ENCODE data around the gene ARMC2.
A peak's percentile ranks its signal among the peaks of the same experiment; 100 is the strongest.
"Not testable (repeated sequence)": the region's sequence is repeated elsewhere in the genome, so short reads cannot be mapped to it uniquely, and the experiment has no call there.

The ARMC2 gene, protein sequence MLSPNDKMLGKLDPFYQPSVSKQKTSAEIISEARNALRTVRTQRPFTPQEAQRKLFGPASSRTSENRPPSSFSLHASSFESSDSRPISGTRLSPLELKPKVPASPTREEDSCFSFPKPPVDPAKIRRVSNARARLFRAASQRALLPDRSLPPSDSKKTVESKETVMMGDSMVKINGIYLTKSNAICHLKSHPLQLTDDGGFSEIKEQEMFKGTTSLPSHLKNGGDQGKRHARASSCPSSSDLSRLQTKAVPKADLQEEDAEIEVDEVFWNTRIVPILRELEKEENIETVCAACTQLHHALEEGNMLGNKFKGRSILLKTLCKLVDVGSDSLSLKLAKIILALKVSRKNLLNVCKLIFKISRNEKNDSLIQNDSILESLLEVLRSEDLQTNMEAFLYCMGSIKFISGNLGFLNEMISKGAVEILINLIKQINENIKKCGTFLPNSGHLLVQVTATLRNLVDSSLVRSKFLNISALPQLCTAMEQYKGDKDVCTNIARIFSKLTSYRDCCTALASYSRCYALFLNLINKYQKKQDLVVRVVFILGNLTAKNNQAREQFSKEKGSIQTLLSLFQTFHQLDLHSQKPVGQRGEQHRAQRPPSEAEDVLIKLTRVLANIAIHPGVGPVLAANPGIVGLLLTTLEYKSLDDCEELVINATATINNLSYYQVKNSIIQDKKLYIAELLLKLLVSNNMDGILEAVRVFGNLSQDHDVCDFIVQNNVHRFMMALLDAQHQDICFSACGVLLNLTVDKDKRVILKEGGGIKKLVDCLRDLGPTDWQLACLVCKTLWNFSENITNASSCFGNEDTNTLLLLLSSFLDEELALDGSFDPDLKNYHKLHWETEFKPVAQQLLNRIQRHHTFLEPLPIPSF

DNA sequence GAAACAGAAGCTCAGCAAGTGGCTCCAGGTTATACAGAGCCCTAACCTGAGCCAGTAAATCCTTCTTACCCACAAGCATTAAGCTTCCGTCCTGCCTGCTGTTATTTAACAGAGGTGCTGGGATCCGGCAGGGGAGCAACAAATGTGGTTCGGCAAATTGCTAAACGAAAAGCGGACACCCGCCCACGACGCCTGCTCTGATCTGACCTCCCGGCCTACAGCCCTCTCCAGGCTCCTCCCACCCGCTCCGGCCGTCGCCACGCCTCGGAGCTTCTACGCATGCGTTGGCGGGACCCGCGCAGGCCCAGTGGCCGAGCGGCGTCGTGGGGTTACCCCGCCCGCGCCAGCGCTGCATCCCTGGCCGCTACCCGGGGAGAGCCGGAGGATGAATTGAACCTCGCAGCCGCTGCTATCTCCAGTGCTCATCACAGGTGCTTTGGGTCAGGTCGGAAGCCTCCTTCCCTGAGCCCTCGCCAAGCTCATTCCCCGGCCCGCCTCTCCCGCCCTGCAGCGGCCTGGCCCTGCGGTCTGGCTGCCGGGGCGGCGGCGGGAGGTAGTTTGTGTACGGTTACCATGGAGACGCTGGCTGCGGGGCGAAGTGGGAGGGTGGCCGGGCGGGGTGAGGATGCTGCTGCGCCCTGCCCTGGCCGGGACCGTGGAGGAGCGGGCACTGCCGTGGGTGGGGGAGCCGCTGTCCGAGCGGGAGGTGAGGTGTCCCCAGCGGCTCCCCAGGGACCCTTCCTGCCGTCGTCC, at the start of gene ARMC2:
Gene ARMC2 (plus strand): TSS at position 307 of the 753 bp plus-strand sequence. CDS start 5,846 bp downstream, outside the sequence.
- DNase-seq (ENCODE audit: low read depth) = peak; percentile 86

DNA sequence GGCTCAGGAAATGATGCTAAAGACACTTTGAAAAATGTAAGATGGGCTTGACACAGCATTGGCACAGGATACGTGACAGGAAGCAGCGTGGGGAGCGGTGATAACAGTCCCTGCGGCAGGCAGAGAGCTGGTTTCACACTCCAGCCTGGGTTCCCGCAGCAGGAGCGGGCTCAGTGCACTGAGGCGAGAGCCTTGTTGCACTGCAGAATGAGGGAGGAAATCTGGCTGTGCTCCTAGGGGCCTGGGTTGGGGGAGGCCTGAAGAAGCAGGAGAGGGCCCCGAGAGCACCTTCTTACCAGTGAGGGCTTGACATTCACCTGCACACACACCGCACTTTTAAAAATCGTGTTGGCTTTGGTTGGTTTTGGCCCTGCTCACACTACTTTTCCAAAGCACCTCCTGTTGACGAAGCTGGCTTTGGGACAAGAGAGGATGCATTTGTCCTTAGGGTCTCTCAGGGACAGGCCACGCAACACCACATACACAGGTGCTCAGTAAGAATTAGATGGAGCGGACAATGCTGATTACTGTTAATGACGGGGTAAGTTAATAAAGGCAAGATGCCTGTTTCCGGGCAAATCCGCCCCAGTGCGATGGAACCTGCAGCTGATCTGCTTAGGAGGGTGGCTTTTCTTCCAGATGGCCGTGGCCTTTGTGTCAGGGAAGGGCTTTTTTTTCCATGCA, 49.4 kb upstream of the ARMC2 start:
- DNase-seq (ENCODE audit: low read depth) = peak; percentile 65

DNA sequence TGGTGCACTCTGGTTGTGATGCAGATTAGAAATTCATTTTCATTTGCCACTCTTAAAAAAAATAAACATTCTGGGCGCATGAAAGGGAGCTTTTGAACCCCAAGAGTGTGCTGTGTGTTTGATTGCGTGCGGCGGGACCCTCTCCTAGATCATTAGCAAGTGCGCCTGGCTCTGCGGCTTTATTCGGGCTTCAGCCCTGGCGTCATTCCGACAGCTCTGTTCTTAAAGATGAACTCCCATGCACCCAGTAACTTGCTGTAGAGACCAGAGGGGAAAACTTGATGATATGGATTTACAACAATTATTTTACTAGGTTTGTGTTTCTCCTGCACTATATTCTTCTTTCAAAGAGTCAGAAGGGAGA, 48.9 kb upstream of the ARMC2 start:
- no peak for DNase-seq (ENCODE audit: low read depth)

DNA sequence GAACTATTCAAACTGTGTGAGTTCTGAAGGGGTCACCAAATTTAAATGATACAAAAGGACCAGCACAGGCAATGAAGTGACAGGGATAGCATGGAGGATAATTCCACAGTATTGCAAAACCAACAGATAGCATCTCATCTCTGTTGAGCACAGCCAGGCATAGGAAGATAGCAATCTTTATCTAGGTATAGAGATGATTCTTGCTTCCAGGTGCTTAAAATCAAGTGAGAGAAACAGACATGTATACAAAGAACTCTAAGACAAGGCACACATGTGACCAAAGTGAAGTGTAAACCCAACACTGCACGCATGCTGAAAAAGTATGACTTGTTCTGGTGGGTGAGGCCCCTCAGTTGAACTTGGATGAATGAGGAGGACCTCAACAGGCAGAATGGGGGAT, 48.4 kb upstream of the ARMC2 start:
- DNase-seq (ENCODE audit: low read depth) = no peak

DNA sequence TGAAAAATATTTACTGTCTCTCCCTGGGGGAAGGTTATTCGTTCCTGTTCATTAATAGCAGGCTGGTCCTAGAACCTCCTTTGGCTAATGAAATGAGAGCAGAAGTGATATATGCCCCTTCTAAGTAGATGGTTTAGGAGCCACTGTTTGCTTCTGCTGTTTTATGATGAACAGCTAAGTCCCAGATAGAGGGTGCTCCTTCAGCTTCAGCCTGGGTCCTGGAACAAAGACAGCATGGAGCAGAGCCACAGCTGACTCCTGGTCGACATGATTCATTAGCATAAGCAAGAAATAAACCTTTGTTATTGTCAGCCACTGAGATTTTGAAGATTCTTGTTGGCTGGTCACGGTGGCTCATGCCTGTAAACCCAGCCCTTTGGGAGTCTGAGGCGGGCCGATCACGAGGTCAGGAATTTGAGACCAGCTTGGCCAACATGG, 47.8 kb upstream of the ARMC2 start:
- DNase-seq (ENCODE audit: low read depth) = no peak

DNA sequence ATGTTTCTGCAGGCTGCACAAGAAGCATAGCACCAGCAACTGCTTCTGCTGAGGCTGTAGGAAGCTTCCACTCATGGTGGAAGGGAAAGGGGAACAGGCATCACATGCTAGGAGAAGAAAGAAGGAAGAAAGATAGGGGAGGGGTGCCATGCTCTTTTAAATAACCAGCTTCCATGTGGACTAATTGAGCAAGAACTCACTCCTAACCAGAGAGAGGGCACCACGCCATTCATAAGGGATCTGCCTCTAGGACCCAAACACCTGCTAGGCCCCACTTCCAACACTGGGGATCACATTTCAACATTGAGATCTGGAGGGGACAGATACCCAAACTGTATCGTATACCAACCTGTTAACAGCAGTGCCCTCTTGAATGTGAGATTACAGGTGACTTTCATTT, 46.9 kb upstream of the ARMC2 start:
- DNase-seq (ENCODE audit: low read depth) = no peak

DNA sequence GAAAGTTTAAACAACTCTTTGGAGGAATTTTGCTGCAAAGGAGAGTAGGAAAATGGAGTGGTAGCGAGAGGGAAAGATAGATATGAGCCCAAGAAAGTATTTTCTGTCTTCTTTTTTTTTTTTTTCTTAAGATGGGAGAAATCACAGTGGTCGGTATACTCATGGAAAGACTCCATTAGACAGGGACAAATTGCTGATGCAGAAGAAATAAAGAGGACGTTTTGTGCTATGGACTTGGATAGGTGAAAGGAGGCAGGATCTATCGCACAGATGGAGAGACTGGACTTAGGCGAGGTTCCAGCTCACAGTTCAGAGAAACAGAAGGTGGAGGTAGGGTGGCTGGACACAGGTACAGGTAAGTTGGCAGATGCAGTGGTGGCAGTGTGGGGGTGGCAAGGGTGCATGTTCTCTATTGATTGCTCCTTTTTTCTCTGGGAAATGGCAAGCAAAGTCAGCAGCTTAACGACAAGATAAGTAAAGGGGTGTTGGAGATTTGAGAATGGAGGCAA, 44.2 kb upstream of the ARMC2 start:
- DNase-seq (ENCODE audit: low read depth) = no peak

DNA sequence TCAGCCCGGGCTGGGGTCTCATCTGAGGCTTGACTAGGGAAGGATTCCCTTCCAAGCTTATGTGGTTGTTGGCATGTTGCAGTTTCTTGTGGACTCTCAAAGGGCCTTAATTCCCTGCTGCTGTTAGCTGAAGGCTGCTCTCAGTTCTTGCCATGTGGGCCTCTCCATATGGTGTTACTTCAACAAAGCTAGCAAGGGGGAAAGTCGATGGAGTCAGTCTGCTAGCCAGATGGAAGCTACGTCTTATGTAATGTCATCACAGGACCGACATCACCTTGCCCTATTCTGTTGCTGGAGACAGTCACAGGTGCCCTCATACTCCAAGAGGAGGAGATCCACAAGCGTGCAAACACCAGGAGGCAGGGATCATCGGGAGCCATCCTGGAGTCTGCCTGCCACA, 43.3 kb upstream of the ARMC2 start:
- DNase-seq (ENCODE audit: low read depth) = no peak

DNA sequence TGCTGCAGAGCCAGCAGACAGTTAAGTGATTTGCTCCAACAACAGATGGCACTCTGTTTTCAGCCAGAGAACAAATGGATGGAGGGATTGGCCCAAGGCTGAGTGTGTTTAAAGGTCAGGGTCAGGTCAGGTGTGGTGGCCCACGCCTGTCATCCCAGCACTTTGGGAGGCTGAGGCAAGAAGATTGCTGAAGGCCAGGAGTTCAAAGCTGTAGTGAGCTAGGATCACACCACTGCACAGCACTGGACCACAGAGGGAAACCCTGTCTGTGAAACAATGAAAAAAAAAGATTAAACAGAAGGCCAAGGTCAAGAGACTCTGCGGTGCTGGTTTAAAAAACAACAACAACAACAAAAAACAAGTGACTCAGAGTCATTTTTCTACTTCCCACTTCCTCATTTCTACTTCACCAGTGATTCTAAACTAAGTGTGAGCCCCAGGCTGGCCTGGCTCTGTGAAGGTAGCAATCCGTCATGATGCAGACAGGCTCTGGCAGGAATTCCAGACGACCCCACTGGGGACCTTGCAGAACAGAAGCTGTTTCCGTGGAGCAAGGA, 42.5 kb upstream of the ARMC2 start:
- DNase-seq (ENCODE audit: low read depth) = no peak

DNA sequence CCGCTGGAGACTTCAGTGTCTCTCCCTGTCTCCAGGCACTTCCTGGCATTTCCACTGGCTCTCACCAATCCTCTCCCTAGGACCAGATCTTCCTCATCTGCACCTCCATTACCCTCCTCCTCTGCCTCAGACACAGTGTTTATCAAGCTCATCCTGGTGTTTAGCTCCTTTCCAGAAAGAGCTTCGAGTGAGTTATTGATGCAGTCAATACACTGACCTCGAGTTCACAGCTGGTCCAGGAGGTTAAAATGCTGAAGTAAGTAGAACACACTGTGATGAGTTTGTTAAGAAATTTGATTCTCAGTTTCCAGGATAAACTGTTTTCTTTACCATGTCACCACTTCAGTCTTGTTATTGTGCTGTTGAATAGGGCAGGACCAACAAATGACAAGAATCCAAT, 42.1 kb upstream of the ARMC2 start:
- no peak for DNase-seq (ENCODE audit: low read depth)

DNA sequence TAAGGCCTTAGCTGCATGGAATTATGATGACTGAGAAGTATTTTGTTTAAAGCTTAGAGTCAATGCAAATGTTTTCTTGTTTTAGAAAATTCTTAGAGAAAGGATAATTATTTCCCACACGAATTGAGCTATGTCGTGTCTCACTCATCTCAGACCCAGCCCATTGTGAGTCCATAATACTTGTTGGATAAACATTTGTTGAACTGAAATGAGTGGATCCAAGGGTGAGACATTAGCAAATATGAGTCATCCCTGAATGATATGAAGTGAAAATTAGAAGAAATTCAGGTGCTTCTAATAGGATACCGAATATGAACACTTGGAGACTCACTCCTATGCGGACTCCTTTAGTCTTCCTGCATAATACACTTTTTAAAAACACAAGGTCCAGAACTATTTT, 41.6 kb upstream of the ARMC2 start:
- no peak for DNase-seq (ENCODE audit: low read depth)

DNA sequence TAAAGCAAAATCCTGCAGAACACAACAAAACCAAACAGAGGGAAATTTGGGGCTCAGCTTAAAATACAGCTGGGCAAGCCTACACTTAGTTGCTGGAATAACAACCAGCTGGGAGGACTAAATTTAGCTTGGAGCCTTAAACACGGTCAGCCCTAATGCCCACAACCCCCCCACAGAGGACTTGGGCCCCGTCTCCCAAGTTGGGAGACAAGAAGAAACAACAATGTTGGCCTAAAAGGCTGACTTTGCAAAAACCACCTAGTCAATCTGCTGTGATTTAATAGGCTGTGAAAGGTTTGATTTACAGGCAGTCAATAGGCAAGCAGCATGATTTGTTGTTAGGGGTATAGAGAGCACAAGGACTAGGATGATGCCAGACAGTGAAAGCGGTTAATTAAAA, 40.3 kb upstream of the ARMC2 start:
- no peak for DNase-seq (ENCODE audit: low read depth)

DNA sequence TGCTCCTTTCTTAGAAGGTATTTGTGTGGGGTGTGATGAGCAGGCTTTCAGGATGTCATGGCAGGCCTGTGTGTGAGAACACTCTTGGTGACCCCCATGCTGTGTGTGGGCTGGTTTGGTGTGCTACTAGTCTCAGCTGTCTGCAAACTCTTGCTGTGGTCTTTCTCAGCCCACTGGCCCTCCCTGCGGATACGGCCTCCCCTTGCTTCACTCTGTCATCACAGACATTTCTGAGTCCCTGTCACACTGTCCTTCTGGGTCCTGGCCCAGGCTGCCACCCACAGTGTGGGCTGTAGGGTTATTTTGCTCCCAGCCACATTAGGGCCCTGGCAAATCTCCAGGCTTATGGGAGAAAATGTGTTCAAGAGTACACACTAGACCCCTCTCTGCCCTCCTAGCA, 39.0 kb upstream of the ARMC2 start:
- no peak for DNase-seq (ENCODE audit: low read depth)

DNA sequence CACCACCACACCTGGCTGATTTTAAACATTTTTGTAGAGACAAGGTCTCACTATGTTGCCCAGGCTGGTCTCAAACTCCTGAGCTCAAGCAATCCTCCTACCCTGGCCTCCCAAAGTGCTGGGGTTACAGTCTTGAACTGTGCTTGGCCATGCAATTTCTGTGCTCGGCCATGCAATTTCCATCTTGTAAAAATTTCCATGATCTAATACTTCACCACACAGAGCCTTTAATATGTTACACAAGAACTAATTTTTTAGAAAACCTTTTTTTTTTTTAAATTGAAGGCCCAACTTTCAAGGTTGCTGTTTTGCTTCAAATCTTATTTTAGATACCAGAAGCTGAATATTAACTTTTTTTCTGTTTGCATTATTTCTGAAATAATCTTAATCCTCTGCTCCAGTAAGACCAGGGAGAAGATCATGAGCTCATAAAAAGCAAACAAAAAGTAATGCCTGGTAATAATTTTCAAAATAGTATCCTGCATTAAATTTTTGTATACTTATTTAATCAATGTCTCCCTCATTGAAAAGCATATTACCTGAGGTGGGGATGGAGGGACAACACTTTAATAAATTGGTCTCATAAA, 38.1 kb upstream of the ARMC2 start:
- DNase-seq (ENCODE audit: low read depth) = no peak

DNA sequence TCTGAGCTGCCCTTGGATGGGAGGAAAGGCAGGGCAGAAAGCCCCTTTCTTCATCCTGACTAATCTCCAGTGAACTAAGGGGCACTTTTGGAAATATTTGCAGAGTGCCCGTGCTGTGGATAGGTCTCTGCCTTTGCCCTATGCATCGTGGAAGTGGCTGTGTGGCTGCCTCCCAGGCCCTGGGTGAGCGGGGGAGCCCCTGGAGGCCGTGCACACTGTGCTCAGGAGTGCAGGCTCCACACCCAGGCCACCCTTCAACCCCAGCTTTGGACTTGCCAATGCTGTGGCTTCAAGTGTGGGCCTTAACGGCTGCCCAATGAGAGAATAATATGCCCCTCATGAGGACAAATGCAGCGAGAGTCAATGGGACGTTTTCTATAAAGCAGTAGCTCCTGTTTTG, 36.7 kb upstream of the ARMC2 start:
- no peak for DNase-seq (ENCODE audit: low read depth)

DNA sequence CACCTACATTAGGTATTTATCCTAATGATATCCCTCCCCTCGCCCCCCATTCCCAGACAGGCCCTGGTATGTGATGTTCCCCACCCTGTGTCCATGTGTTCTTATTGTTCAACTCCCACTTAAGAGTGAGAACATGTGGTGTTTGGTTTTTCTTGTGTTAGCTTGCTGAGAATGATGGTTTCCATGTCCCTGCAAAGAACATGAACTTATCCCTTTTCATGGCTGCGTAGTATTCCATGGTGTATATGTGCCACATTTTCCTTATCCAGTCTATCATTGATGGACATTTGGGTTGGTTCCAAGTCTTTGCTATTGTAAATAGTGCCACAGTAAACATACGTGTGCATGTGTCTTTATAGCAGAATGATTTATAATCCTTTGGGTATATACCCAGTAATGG, 35.0 kb upstream of the ARMC2 start:
- DNase-seq (ENCODE audit: low read depth) = not testable (repeated sequence)

DNA sequence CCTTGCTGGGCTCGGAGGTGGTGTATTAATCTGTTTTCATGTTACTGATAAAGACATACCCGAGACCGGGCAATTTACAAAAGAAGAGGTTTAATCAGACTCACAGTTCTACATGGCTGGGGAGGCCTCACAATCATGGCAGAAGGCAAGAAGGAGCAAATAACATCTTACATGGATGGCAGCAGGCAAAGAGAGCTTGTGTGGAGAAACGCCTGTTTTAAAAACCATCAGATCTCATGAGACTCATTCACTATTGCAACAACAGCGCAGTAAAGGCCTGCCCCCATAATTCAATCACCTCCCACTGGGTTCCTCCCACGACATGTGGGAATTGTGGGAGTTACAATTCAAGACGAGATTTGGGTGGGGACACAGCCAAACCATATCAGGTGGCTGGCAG, 30.9 kb upstream of the ARMC2 start:
- not testable (repeated sequence) for DNase-seq (ENCODE audit: low read depth)

DNA sequence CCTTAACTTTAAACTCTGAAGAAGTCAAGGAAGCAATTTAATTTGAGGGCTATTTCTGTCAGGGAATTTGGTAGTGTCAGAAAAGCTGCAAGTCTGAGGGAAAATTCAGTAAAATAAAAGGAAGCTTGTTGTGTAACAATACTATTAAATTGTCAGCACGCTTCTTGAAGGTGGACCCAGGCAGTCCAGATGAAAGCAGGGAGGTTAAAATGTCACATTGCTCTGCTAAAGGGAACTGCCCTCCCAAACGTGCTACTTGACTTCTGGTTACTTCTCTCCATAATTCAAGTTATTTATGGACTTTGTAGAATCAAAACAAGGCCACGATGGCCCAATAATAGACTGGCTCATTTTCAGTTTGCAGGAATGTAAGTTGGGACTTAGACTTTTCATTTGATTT, 28.2 kb upstream of the ARMC2 start:
- no peak for DNase-seq (ENCODE audit: low read depth)

DNA sequence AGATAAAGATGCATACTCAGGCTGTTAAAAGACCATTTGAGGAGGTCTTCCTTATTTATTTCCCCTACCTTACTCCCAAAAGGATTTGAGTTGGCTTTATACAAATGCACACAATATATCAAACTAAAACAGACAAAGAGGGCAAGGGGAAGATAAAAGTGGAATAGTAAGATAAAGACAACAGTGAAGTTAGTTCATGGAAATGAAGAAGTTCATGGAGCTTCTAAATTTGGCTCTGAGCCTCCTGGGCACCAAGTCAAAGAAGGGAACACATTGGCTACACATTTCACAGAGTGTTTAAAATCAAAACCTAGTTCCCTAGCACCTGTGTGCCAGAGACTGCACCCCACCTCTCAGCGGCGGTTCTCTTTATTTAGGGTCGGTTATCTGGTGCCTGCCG, 25.8 kb upstream of the ARMC2 start:
- no peak for DNase-seq (ENCODE audit: low read depth)

DNA sequence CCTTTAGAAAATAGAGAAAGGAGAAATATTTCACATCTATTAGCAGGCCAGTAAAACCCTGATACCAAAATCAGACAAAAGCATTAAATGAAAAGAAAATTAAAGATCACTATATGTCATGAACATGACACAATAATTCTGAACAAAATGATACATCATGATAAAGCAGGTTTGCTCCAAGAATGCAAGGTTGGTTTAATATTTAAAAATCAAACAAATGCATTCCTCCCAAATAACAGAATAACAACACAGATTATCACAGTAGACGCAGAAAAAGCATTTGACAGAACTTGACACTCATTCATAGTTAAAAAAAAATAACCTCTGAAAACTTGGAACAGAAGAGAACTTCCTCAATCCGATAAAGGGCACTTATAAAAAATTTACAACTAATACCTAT, 22.9 kb upstream of the ARMC2 start:
- no peak for DNase-seq (ENCODE audit: low read depth)

DNA sequence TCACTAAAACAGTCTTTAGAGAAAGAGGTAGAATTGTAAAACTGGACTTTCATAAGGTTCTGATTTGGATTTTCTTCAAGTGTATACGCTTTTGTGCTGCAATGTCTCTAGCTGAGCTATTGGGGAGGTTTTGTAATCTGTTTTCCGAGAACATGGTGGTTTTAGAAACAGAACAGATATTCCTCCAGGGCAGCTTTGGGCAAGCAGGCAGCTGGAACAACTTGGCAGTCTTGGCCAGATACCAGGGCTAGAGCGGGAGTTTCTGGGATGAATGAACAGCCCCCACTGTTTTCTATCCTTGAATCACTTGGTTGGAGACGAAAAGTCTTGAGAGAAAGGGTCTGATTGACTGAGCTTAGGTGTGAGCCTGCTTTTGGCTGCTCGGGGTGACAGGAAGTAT, 17.1 kb upstream of the ARMC2 start:
- DNase-seq (ENCODE audit: low read depth) = no peak
